ENCODE measurements around the gene ZDHHC19. TPM values are rescaled to one million over a fixed set of nuclear protein-coding genes. Genes with fewer than 3 reads are reported as not detected.
A peak's percentile ranks its signal among the peaks of the same experiment; 100 is the strongest.
"Not testable (repeated sequence)": the region's sequence is repeated elsewhere in the genome, so short reads cannot be mapped to it uniquely, and the experiment has no call there.

Gene ZDHHC19
- total and polyA plus RNA-seq, 2 experiments from 2014 or later = 0.77 TPM; not detected in 1

DNA sequence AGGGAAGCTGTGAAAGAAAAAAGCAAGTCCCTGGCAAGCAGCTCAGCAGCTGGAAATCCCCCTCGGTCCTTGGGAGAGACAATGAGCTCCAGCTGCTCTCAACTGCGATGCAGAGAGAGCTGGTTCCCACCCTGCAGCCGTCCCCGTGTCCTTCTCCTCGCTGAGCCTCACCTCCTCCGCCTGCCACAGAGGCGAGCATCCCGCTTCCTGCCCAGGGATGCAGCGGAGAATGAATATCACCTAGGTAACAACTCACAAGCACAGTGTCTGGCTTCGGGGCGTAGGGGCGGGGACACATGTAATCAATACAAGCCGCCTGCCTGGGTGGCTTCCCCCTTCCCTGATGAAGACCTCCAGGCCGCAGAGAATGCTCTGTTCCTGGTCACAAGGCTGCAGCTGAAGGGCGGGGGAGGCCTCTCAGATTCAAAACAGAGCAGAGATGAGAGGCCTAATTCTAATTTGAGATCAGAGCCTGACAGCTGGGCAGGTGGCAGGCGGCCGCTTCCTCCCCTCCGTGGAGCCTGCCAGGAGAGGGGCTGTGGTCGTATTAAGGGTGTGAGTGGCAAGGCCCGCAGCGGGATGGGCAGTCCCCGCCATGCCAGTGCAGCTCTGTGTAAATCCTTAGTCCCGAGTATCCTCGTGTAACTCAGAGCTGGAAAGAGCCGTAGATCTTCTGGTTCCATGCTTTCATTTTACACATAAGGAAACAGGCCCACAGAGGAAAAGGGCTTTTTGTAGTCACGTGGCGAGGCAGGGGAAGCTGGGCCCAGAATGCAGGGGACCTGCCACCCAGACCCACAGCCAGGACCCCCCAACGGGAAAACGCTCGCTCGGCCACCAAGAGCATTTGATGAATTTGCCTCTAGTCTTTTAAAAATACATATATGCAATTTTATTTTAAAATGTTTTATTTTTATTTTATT, 24.3 kb downstream of the ZDHHC19 start:
- peaks cover 4% of the 10 kb centered on the region for H3K4me1 ChIP-seq (ENCODE audit: insufficient read depth)
- H3K9me3 ChIP-seq (ENCODE audit: low read depth) = no peaks in the 10 kb centered on the region
- H3K4me3 ChIP-seq = no peak overlapping the region
- DNase-seq (ENCODE audit: low spot score) = no peak
- no peaks in the 10 kb centered on the region for H3K79me2 ChIP-seq
- H3K27ac ChIP-seq = no peak overlapping the region
- H4K20me1 ChIP-seq (ENCODE audit: insufficient read depth, poor library complexity, severe bottlenecking) = no peaks in the 10 kb centered on the region
- H3K27me3 ChIP-seq = no peaks in the 10 kb centered on the region
- H2AFZ ChIP-seq = peak overlapping the region; percentile 24
- no peaks in the 10 kb centered on the region for H3K9me2 ChIP-seq (replicated peaks; ENCODE audit: insufficient read depth)
- no peak overlapping the region for H3K4me2 ChIP-seq
- WGBS (ENCODE audit: low lambda C conversion rate, missing lambda C conversion rate) = 53% methylated on average over 30 of the region's 31 CpGs
- no peak for TF ChIP-seq EZH2 (IDR thresholded peaks at IDR 0.05; ENCODE audit: borderline replicate concordance)
- TF ChIP-seq, protein P1, sequence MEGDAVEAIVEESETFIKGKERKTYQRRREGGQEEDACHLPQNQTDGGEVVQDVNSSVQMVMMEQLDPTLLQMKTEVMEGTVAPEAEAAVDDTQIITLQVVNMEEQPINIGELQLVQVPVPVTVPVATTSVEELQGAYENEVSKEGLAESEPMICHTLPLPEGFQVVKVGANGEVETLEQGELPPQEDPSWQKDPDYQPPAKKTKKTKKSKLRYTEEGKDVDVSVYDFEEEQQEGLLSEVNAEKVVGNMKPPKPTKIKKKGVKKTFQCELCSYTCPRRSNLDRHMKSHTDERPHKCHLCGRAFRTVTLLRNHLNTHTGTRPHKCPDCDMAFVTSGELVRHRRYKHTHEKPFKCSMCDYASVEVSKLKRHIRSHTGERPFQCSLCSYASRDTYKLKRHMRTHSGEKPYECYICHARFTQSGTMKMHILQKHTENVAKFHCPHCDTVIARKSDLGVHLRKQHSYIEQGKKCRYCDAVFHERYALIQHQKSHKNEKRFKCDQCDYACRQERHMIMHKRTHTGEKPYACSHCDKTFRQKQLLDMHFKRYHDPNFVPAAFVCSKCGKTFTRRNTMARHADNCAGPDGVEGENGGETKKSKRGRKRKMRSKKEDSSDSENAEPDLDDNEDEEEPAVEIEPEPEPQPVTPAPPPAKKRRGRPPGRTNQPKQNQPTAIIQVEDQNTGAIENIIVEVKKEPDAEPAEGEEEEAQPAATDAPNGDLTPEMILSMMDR (IDR thresholded peaks at IDR 0.05; ENCODE audit: poor library complexity) = no peak
- no peak for TF ChIP-seq EZH2phosphoT487 (IDR thresholded peaks at IDR 0.05; ENCODE audit: low read depth, severe bottlenecking, unreplicated experiment)
- no peaks in the 10 kb centered on the region for H3K36me3 ChIP-seq (replicated peaks; ENCODE audit: insufficient read depth, low read depth)

DNA sequence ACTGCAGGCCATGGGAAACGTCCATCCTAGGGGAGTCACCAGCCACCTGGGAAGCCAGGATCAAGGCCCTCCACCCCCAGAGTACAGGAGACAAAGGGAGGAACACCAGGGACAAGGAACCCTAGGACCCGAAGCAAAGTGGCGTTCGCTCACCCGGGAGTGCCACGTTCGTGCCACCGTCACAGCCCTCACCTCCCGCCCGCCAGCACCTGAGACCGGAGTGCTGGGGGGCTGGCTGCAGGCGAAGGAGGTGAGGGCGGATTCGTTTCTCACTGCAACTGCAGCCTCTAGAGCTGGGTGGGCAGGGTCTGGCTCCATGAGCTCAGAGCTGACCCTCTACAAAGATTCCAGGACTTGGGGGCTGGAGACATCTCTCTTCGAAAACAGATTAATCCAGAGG, 26.3 kb downstream of the ZDHHC19 start:
- no peaks in the 10 kb centered on the region for H3K9me3 ChIP-seq (ENCODE audit: low read depth)
- no peak overlapping the region for H3K4me3 ChIP-seq
- no peak overlapping the region for H3K4me2 ChIP-seq
- H3K27me3 ChIP-seq = no peaks in the 10 kb centered on the region
- no peak overlapping the region for H2AFZ ChIP-seq
- H3K4me1 ChIP-seq (ENCODE audit: insufficient read depth) = peaks cover 4% of the 10 kb centered on the region
- H3K36me3 ChIP-seq (replicated peaks; ENCODE audit: insufficient read depth, low read depth) = no peaks in the 10 kb centered on the region
- no peaks in the 10 kb centered on the region for H3K79me2 ChIP-seq
- no peaks in the 10 kb centered on the region for H4K20me1 ChIP-seq (ENCODE audit: insufficient read depth, poor library complexity, severe bottlenecking)
- TF ChIP-seq EZH2phosphoT487 (IDR thresholded peaks at IDR 0.05; ENCODE audit: low read depth, severe bottlenecking, unreplicated experiment) (no peak), EZH2 (IDR thresholded peaks at IDR 0.05; ENCODE audit: borderline replicate concordance) (no peak)
- TF ChIP-seq, protein P1 (IDR thresholded peaks at IDR 0.05; ENCODE audit: poor library complexity) = no peak
- no peaks in the 10 kb centered on the region for H3K9me2 ChIP-seq (replicated peaks; ENCODE audit: insufficient read depth)
- no peak for DNase-seq (ENCODE audit: low spot score)
- no peak overlapping the region for H3K27ac ChIP-seq
- 94% methylated on average over 15 of the region's 15 CpGs for WGBS (ENCODE audit: low lambda C conversion rate, missing lambda C conversion rate)

DNA sequence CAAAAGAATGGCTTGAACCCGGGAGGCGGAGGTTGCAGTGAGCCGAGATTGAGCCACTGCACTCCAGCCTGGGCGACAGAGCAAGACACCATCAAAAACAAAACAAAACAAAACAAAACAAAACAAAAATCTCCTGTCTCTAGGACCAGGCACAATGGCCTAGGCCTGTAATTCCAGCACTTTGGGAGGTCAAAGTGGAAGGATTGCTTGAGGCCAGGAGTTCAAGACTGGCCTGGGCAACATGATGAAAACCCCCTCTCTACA, 27.1 kb downstream of the ZDHHC19 start:
- H3K9me3 ChIP-seq (ENCODE audit: low read depth); H4K20me1 ChIP-seq (ENCODE audit: insufficient read depth, poor library complexity, severe bottlenecking); H3K27ac ChIP-seq; H3K9me2 ChIP-seq (replicated peaks; ENCODE audit: insufficient read depth); H2AFZ ChIP-seq; H3K4me2 ChIP-seq; H3K27me3 ChIP-seq; H3K79me2 ChIP-seq; DNase-seq (ENCODE audit: low spot score); H3K4me3 ChIP-seq; H3K36me3 ChIP-seq (replicated peaks; ENCODE audit: insufficient read depth, low read depth); H3K4me1 ChIP-seq (ENCODE audit: insufficient read depth): not testable (repeated sequence)
- 98% methylated on average over 4 of the region's 4 CpGs for WGBS (ENCODE audit: low lambda C conversion rate, missing lambda C conversion rate)

DNA sequence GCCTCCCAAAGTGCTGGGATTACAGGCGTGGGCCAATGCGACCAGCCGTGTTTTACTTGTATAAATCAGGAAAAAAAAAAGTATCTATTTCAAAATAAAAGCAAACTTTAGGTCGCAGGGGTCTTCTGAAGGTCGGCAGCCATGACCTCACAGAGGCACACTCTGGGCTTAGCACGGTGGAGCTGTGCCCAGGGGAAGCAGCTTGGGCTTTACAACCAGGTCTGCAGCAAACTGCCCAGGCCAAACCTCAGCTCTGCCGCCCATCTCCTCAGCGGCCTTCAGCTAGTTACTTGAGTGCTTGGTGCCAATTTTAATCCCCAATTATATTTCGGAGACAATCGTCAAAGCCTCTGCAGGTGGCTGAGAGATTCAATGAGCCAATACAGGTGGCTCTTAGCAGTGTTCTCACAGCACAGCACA, 30.1 kb downstream of the ZDHHC19 start:
- Histone ChIP-seq H3K9me3 (ENCODE audit: low read depth) (no peaks in the 10 kb centered on the region), H3K27me3 (no peaks in the 10 kb centered on the region), H3K4me3 (no peak overlapping the region), H3K4me2 (no peak overlapping the region), H3K79me2 (no peaks in the 10 kb centered on the region), H3K9me2 (replicated peaks; ENCODE audit: insufficient read depth) (no peaks in the 10 kb centered on the region), H4K20me1 (ENCODE audit: insufficient read depth, poor library complexity, severe bottlenecking) (no peaks in the 10 kb centered on the region), H3K4me1 (ENCODE audit: insufficient read depth) (peaks cover 11% of the 10 kb centered on the region), H3K36me3 (replicated peaks; ENCODE audit: insufficient read depth, low read depth) (no peaks in the 10 kb centered on the region), H3K27ac (no peak overlapping the region), H2AFZ (no peak overlapping the region)
- no peak for DNase-seq (ENCODE audit: low spot score)
- TF ChIP-seq EZH2phosphoT487 (IDR thresholded peaks at IDR 0.05; ENCODE audit: low read depth, severe bottlenecking, unreplicated experiment) = no peak
- TF ChIP-seq, protein P1 (IDR thresholded peaks at IDR 0.05; ENCODE audit: poor library complexity) = no peak
- no peak for TF ChIP-seq EZH2 (IDR thresholded peaks at IDR 0.05; ENCODE audit: borderline replicate concordance)
- 82% methylated on average over 10 of the region's 10 CpGs for WGBS (ENCODE audit: low lambda C conversion rate, missing lambda C conversion rate)
